GM06990 (cell line): ENCODE results near the gene TMEM181.

Experiments used
- DNase-seq: peaks from one replicate; pipeline ENCODE4 v3.0.0-alpha.2; 2011; ENCODE audit not compliant: insufficient read length; ENCODE audit errors: extremely low read depth
- H3K27me3 ChIP-seq: replicated peaks from 2 replicates; pipeline ENCODE4 v1.6.0; 2011; ENCODE audit warnings: low read length; ENCODE audit not compliant: control insufficient read depth, insufficient read depth
- H3K36me3 ChIP-seq: 2 replicates; pipeline ENCODE4 v1.5.1; 2011; ENCODE audit warnings: low read length; ENCODE audit not compliant: control insufficient read depth, insufficient read depth
- H3K4me3 ChIP-seq: replicated peaks from 2 replicates; pipeline ENCODE4 v1.5.1; 2011; ENCODE audit warnings: low read depth, mild to moderate bottlenecking, control low read depth, low read length
- TF ChIP-seq, protein P1 (sequence below): IDR thresholded peaks from 2 replicates; pipeline ENCODE4 v1.5.1; 2011; ENCODE audit warnings: low read length, control low read depth, mild to moderate bottlenecking, inconsistent platforms; ENCODE audit not compliant: insufficient read depth, poor library complexity, severe bottlenecking

Gene TMEM181

DNA sequence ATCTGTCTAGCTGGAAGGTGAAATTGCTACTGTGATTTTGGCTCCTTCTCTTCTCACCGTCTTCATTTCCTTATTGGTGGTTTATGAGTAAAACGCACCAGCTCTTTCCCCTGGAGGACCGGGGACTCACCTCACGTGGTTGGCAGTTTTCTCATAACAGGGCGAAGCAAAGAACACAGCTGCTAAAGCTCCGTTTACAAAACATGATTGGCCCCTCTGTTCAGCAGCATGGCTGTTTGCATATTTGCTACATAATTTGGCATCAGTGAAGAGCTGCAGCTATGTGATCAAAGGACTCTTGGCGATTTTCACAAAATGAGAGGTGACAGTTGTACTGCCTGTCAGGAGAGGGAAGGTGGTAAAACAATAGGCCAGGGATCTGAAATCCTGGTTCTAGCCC lies 20.5 kb upstream of the TMEM181 start:
- no peaks in the 10 kb centered on the region; the same call in 1 of the 2 replicates for H3K27me3 ChIP-seq
- TF ChIP-seq, protein P1, sequence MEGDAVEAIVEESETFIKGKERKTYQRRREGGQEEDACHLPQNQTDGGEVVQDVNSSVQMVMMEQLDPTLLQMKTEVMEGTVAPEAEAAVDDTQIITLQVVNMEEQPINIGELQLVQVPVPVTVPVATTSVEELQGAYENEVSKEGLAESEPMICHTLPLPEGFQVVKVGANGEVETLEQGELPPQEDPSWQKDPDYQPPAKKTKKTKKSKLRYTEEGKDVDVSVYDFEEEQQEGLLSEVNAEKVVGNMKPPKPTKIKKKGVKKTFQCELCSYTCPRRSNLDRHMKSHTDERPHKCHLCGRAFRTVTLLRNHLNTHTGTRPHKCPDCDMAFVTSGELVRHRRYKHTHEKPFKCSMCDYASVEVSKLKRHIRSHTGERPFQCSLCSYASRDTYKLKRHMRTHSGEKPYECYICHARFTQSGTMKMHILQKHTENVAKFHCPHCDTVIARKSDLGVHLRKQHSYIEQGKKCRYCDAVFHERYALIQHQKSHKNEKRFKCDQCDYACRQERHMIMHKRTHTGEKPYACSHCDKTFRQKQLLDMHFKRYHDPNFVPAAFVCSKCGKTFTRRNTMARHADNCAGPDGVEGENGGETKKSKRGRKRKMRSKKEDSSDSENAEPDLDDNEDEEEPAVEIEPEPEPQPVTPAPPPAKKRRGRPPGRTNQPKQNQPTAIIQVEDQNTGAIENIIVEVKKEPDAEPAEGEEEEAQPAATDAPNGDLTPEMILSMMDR: no peak
- no peaks in the 10 kb centered on the region for H3K36me3 ChIP-seq
- no peak overlapping the region for H3K4me3 ChIP-seq
- DNase-seq: no peak

DNA sequence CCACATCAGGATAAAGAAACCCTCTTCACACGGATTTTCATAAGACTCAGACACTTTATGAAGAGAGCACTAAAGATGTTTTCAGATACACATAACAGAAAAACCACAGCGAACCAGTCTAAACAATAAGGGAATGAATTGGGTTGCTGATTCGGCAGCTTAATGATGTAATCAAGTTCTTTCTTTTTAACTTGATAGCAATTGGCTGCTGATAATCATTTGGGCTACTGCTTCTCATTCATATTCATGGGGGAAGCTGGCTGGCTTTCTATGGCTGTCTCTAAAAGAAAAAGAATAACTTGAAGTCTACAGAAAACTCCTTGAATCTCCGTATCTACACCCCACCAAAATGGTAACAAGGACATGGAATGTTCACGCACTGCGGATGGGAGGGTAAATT lies 20.0 kb upstream of the TMEM181 start:
- TF ChIP-seq, protein P1: no peak
- H3K4me3 ChIP-seq: no peak overlapping the region

DNA sequence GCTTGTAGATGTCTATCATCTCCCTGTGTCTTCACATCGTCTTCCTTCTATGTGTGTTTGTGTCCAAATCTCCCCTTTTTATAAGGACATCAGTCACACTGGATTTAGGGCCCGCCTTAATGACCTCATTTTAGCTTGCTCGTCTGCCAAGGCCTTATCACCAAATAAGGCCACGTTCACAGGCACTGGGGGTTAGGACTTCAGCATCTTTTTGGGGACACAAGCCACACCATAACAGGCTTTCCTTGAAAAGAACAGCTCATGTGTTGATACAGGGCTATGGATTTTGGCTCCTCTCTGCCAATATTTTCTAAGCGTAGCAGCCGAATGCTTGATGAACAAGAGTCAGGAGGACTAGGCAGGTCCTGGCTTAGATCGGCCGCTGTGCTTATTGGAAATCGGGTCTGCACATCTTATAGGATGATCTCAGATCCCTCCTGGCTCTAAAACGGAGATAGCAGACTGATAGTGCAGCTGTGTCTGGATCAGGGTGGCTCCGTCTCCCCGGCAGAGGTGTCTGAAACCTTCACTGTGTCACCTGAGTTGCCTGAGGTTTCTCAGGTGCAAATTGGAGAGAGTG lies 16.2 kb upstream of the TMEM181 start:
- no peak overlapping the region for H3K4me3 ChIP-seq
- no peak for DNase-seq
- H3K36me3 ChIP-seq: no peaks in the 10 kb centered on the region
- H3K27me3 ChIP-seq: no peaks in the 10 kb centered on the region
- TF ChIP-seq, protein P1: no peak

More for the DNA sequence above, 20.0 kb upstream of the TMEM181 start:
- no peaks in the 10 kb centered on the region; the same call in 1 of the 2 replicates for H3K27me3 ChIP-seq
- no peak for DNase-seq
- H3K36me3 ChIP-seq: no peaks in the 10 kb centered on the region

DNA sequence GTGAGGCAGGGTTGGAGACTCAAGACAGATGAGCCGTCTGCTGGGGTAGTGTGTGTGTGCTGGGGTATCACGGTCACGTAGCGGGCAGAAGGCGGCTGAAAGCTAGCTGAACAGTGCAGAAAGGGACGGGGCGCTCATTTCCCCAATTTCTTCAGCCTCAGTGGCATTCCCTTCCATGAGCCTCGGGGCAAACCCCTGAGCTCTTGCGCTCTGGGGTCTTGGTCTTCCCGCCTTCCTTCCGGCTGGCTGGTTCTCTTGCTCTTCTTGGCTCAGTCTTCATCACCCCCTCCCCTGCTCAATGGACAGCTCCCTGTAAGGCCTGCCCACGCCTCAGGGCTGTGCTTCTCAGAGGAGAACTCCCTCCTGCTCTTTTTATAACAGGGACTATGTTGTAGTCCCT lies 15.5 kb upstream of the TMEM181 start:
- TF ChIP-seq, protein P1: no peak
- no peak overlapping the region for H3K4me3 ChIP-seq
- DNase-seq: no peak
- H3K27me3 ChIP-seq: no peaks in the 10 kb centered on the region
- H3K36me3 ChIP-seq: no peaks in the 10 kb centered on the region

DNA sequence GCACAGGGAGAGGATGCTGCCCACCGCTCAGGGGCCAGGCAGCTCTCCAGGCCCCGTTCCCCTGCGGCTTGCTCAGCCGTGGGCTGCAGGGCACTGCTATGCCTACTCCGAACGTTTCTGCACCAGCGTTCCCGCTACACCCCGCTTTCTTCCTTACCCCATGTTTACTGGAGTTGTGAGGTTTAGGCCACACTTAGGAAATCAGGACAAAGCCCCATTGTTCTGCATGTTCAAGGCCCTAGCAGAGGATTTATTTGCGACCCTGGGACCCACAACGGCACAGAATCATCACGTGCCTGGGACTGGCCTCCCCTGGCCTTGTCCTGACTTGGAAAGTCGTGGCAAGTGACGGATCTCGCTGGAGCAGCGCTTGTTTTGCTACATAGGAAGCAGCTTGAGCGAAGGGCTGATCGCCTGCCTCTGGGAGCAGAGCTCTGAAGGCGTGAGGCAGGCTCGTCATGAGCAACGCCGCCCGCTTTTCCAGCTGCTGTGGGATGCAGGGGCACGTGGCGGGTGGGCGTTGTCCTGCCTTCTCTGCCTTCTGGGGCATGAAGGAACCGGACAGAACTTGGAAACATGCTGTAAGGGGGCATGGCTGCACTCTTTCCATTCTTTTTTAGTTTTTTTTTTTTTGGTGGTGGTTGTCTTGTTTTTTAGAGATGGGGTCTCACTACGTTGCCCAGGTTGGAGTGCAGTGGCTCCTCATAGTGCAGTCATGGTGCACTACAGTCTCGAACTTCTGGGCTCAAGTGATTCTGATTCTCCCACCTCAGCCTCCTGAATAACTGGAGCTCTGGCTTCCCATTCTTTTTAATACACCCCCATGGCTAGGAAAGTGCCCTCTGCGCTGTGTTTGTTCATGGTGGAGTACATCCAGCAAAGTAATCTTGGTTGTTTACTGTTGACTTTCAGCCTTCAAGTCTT lies 14.6 kb upstream of the TMEM181 start:
- H3K27me3 ChIP-seq: no peaks in the 10 kb centered on the region
- no peaks in the 10 kb centered on the region for H3K36me3 ChIP-seq
- no peak for DNase-seq
- TF ChIP-seq, protein P1: no peak
- no peak overlapping the region for H3K4me3 ChIP-seq
